ENCODE results near the gene SOWAHA. TPM values are rescaled to one million over a fixed set of nuclear protein-coding genes. Genes with fewer than 3 reads are reported as not detected.

SOWAHA gene
- total and polyA plus RNA-seq, 2 donors (not counting 1 experiment from before 2014, with no cell fraction given), result not detected

GRCh38 chr5:132839426-132840301, 26.6 kb downstream of the SOWAHA start:
- H3K9ac ChIP-seq (ENCODE audit: low read length), result no peak overlapping the region
- peaks cover 0 to 4% (median 0%) of the 10 kb centered on the region in 3 donors for H3K9me3 ChIP-seq (ENCODE audit: control extremely low read depth in 1 of 3, control insufficient read depth in 2 of 3, insufficient read depth in 1 of 3, low read length in 2 of 3)
- no peaks in the 10 kb centered on the region for H3K4me1 ChIP-seq (ENCODE audit: control insufficient read depth in 2 of 2, insufficient read depth in 2 of 2, low read length in 2 of 2)
- no peak overlapping the region for H3K4me3 ChIP-seq (ENCODE audit: control extremely low read depth in 1 of 5, extremely low read depth in 1 of 5, insufficient read depth in 1 of 5, low read depth in 2 of 5, low read length in 4 of 5)
- WGBS (ENCODE audit: insufficient coverage), result 92% methylated on average over 5 of the region's 8 CpGs
- H4K20me1 ChIP-seq (ENCODE audit: control insufficient read depth, insufficient read depth, low read length, poor library complexity, severe bottlenecking), result no peaks in the 10 kb centered on the region
- H3K4me2 ChIP-seq (replicated peaks; ENCODE audit: low read depth, low read length, poor library complexity, severe bottlenecking), result no peak overlapping the region
- H3K27me3 ChIP-seq (replicated peaks in 1 of 4; ENCODE audit: control extremely low read depth in 1 of 4, control insufficient read depth in 3 of 4, insufficient read depth in 4 of 4, low read length in 3 of 4), result no peaks in the 10 kb centered on the region
- ChIA-PET POLR2A (interaction anchor here (1.0 kb wide), 1 partner anchor 9 kb away, joined by 3 read pairs; the partner anchor contains the start of gene SHROOM1), CTCF (interaction anchor here (1.0 kb wide), 1 partner anchor 10 kb away, joined by 3 read pairs; no protein-coding TSS in a partner anchor)
- Mint-ChIP-seq H3K27me3 (no peaks in the 10 kb centered on the region), H3K4me3 (no peak overlapping the region), H3K9me3 (ENCODE audit: insufficient read depth) (no peaks in the 10 kb centered on the region), H3K27ac (no peak overlapping the region), H3K4me1 (peaks cover 2% of the 10 kb centered on the region)
- no peak overlapping the region for H3K27ac ChIP-seq (ENCODE audit: low read length in 2 of 2)
- no peak overlapping the region for H2AFZ ChIP-seq (ENCODE audit: insufficient read depth, low read depth, low read length, poor library complexity, severe bottlenecking)
- no peak for TF ChIP-seq EZH2 (IDR thresholded peaks at IDR 0.05; ENCODE audit: borderline replicate concordance, insufficient read depth, low read depth, low read length, poor library complexity, severe bottlenecking)
- TF ChIP-seq, protein P1, sequence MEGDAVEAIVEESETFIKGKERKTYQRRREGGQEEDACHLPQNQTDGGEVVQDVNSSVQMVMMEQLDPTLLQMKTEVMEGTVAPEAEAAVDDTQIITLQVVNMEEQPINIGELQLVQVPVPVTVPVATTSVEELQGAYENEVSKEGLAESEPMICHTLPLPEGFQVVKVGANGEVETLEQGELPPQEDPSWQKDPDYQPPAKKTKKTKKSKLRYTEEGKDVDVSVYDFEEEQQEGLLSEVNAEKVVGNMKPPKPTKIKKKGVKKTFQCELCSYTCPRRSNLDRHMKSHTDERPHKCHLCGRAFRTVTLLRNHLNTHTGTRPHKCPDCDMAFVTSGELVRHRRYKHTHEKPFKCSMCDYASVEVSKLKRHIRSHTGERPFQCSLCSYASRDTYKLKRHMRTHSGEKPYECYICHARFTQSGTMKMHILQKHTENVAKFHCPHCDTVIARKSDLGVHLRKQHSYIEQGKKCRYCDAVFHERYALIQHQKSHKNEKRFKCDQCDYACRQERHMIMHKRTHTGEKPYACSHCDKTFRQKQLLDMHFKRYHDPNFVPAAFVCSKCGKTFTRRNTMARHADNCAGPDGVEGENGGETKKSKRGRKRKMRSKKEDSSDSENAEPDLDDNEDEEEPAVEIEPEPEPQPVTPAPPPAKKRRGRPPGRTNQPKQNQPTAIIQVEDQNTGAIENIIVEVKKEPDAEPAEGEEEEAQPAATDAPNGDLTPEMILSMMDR (IDR thresholded peaks at IDR 0.05), result no peak
- H3K79me2 ChIP-seq (ENCODE audit: control insufficient read depth, insufficient read depth, low read length), result no peaks in the 10 kb centered on the region
- intact Hi-C loops (cut with micrococcal nuclease), result no loop called here
- ATAC-seq (ENCODE audit: low read depth), result no peak
- no peak for DNase-seq
- no peaks in the 10 kb centered on the region for H3K36me3 ChIP-seq (replicated peaks in 1 of 2; ENCODE audit: control extremely low read depth in 1 of 2, control insufficient read depth in 1 of 2, extremely low read depth in 1 of 2, insufficient read depth in 2 of 2, low read length in 1 of 2)

DNA sequence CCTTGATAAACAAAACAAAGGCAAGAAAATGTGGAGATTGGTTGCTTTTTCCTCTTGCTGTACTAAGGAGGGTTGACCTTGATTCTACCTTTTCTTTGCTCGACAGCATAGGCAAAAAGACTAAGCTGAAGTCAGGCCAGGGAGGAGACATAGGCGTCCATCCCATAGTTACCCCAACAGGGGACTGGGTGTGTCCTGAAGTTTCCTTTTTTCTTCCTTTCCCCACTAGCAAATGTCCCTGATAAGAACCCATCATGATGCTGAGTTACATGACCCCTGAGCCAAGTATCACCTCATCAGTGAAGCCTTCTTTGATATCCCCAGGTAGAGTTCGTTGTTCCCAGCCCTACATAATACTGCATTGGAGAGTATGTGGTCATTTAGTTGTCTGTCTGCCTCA, 27.2 kb downstream of the SOWAHA start:
- no peaks in the 10 kb centered on the region for H3K79me2 ChIP-seq (ENCODE audit: control insufficient read depth, insufficient read depth, low read length)
- intact Hi-C loops (cut with micrococcal nuclease), result no loop called here
- Mint-ChIP-seq H3K27me3 (no peaks in the 10 kb centered on the region), H3K27ac (no peak overlapping the region), H3K9me3 (ENCODE audit: insufficient read depth) (no peaks in the 10 kb centered on the region), H3K4me3 (no peak overlapping the region), H3K4me1 (peaks cover 2% of the 10 kb centered on the region)
- no peaks in the 10 kb centered on the region for H3K27me3 ChIP-seq (replicated peaks in 1 of 4; ENCODE audit: control extremely low read depth in 1 of 4, control insufficient read depth in 3 of 4, insufficient read depth in 4 of 4, low read length in 3 of 4)
- H3K4me1 ChIP-seq (ENCODE audit: control insufficient read depth in 2 of 2, insufficient read depth in 2 of 2, low read length in 2 of 2), result no peaks in the 10 kb centered on the region
- CTCF ChIA-PET, result interaction anchor here (1.0 kb wide), 1 partner anchor 11 kb away, joined by 3 read pairs; no protein-coding TSS in a partner anchor
- DNase-seq (no peak), ATAC-seq (ENCODE audit: low read depth) (no peak)
- no peaks in the 10 kb centered on the region for H3K36me3 ChIP-seq (replicated peaks in 1 of 2; ENCODE audit: control extremely low read depth in 1 of 2, control insufficient read depth in 1 of 2, extremely low read depth in 1 of 2, insufficient read depth in 2 of 2, low read length in 1 of 2)
- no peak overlapping the region for H2AFZ ChIP-seq (ENCODE audit: insufficient read depth, low read depth, low read length, poor library complexity, severe bottlenecking)
- no peaks in the 10 kb centered on the region for H4K20me1 ChIP-seq (ENCODE audit: control insufficient read depth, insufficient read depth, low read length, poor library complexity, severe bottlenecking)
- 92% methylated on average over 2 of the region's 3 CpGs for WGBS (ENCODE audit: insufficient coverage)
- H3K27ac ChIP-seq (ENCODE audit: low read length in 2 of 2), result no peak overlapping the region
- POLR2A ChIA-PET, result interaction anchor here (1.0 kb wide), 1 partner anchor 9 kb away, joined by 3 read pairs; the partner anchor contains the start of gene SHROOM1
- no peak overlapping the region for H3K9ac ChIP-seq (ENCODE audit: low read length)
- peaks cover 0 to 4% (median 0%) of the 10 kb centered on the region in 3 donors for H3K9me3 ChIP-seq (ENCODE audit: control extremely low read depth in 1 of 3, control insufficient read depth in 2 of 3, insufficient read depth in 1 of 3, low read length in 2 of 3)
- TF ChIP-seq, protein P1 (IDR thresholded peaks at IDR 0.05), result no peak
- no peak for TF ChIP-seq EZH2 (IDR thresholded peaks at IDR 0.05; ENCODE audit: borderline replicate concordance, insufficient read depth, low read depth, low read length, poor library complexity, severe bottlenecking)
- no peak overlapping the region for H3K4me2 ChIP-seq (replicated peaks; ENCODE audit: low read depth, low read length, poor library complexity, severe bottlenecking)
- no peak overlapping the region for H3K4me3 ChIP-seq (ENCODE audit: control extremely low read depth in 1 of 5, extremely low read depth in 1 of 5, insufficient read depth in 1 of 5, low read depth in 2 of 5, low read length in 4 of 5)
